ENCODE results near the gene NPDC1.

Gene NPDC1

GRCh38 chr9:137023157-137023556 lies 22.8 kb downstream of the NPDC1 start:
- DNase-seq, result no peak

- DNase-seq, result no peak
These were observed 23.3 kb downstream of the NPDC1 start for GRCh38 chr9:137022662-137023008.

GRCh38 chr9:137021979-137022661 lies 23.9 kb downstream of the NPDC1 start:
- DNase-seq, result peak; percentile 74 to 77

- DNase-seq, result no peak
These were observed 24.4 kb downstream of the NPDC1 start for GRCh38 chr9:137021568-137021978.

- no peak for DNase-seq
These were observed 25.0 kb downstream of the NPDC1 start for GRCh38 chr9:137020771-137021567.

GRCh38 chr9:137019891-137020683 lies 25.9 kb downstream of the NPDC1 start:
- DNase-seq, result no peak

GRCh38 chr9:137018761-137019559 lies 27.0 kb downstream of the NPDC1 start:
- no peak for DNase-seq

- DNase-seq, result no peak
These were observed 28.0 kb downstream of the NPDC1 start for GRCh38 chr9:137017791-137018497.

GRCh38 chr9:137017071-137017470 lies 28.9 kb downstream of the NPDC1 start:
- DNase-seq, result no peak

- no peak for DNase-seq
These were observed 29.5 kb downstream of the NPDC1 start for GRCh38 chr9:137016436-137016835.

GRCh38 chr9:137015976-137016375 lies 30.0 kb downstream of the NPDC1 start:
- no peak for DNase-seq

- DNase-seq, result no peak
These were observed 30.4 kb downstream of the NPDC1 start for GRCh38 chr9:137015540-137015930.

GRCh38 chr9:137014776-137015539 lies 31.0 kb downstream of the NPDC1 start:
- DNase-seq, result no peak

- no peak for DNase-seq
These were observed 31.8 kb downstream of the NPDC1 start for GRCh38 chr9:137014166-137014565.

- no peak for DNase-seq
These were observed 32.4 kb downstream of the NPDC1 start for GRCh38 chr9:137013571-137013940.

- DNase-seq, result no peak
These were observed 33.0 kb downstream of the NPDC1 start for GRCh38 chr9:137012694-137013570.

- DNase-seq, result no peak
These were observed 33.9 kb downstream of the NPDC1 start for GRCh38 chr9:137011907-137012675.

GRCh38 chr9:137011156-137011555 lies 34.8 kb downstream of the NPDC1 start:
- no peak for DNase-seq

GRCh38 chr9:137009938-137010732 lies 35.8 kb downstream of the NPDC1 start:
- no peak for DNase-seq

Measured in SW 1271 (cell line).